ENCODE measurements around the gene GUCY1A1. TPM values are rescaled to one million over a fixed set of nuclear protein-coding genes. Genes with fewer than 3 reads are reported as not detected.
A peak's percentile ranks its signal among the peaks of the same experiment; 100 is the strongest.

Gene GUCY1A1
- total and polyA plus RNA-seq, 2 donors from 2014 or later: 6.9 to 64.6 TPM

DNA sequence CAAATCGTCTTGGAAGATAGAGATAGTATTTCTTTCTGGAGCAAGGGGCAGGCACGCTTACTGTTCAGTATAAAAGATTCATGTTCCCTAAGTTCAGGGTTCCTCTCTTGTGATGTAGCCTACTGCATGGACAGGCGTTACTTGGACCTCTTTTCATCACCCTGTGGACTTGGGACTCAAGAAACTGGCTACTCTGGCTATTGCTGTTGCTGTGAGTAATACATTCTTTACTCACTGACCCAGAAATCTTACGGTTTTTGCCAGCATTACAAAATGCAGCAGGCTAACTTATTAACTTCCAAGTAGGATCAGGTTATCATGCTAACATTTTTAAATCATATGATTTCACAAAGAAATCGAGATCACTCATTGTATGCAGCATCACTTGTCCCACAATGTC is 79.3 kb downstream of the GUCY1A1 start:
- FAIRE-seq (peak; percentile 72), DNase-seq (peak in 1 of 5 donors; percentile 53)
- peak overlapping the region; percentile 68 to 80 for H3K27ac ChIP-seq (ENCODE audit: low read depth in 2 of 2, low read length in 2 of 2)
- no peaks in the 10 kb centered on the region for H3K27me3 ChIP-seq (ENCODE audit: control insufficient read depth, insufficient read depth, low read length)
- no peaks in the 10 kb centered on the region for H3K36me3 ChIP-seq (ENCODE audit: control insufficient read depth in 2 of 3, insufficient read depth in 3 of 3, low read length in 3 of 3)
- peaks cover 0 to 18% (median 11%) of the 10 kb centered on the region in 3 donors for H3K4me1 ChIP-seq (ENCODE audit: control insufficient read depth in 2 of 3, insufficient read depth in 2 of 3, low read depth in 1 of 3, low read length in 3 of 3)
- no peak for TF ChIP-seq CTCF (IDR thresholded peaks at IDR 0.05; ENCODE audit: borderline replicate concordance, extremely low read depth, insufficient read depth)
- H3K9me3 ChIP-seq (ENCODE audit: control insufficient read depth in 2 of 3, insufficient read depth in 1 of 3, low read length in 3 of 3): no peaks in the 10 kb centered on the region
- intact Hi-C loops (cut with DNase I): no loop called here
- H3K4me3 ChIP-seq (ENCODE audit: low read length in 3 of 3): no peak overlapping the region
- no peak overlapping the region for H3K9ac ChIP-seq (ENCODE audit: low read length in 3 of 3)

DNA sequence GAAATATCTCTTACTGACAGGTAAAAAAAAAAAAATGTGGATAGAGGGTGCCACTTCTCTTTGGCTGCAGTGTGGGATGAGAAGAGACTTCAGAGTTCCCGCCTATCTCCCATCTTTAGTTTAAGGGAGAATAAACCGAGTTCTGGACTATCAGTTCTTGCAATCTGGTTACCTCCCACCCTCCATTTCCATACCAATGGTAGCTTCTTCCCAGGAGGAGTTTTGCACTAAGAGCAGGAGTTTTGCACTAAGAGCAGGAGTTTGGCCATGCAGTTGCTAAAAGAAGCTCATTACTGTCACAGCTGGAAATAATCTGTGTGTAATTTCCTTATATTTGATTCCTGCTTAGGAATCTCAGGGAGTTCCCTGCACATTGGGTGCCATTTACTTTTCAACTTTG is 81.4 kb downstream of the GUCY1A1 start:
- Histone ChIP-seq H3K27me3 (ENCODE audit: control insufficient read depth, insufficient read depth, low read length) (no peaks in the 10 kb centered on the region), H3K4me1 (ENCODE audit: control insufficient read depth in 2 of 3, insufficient read depth in 2 of 3, low read depth in 1 of 3, low read length in 3 of 3) (peaks cover 0 to 18% (median 11%) of the 10 kb centered on the region in 3 donors), H3K4me3 (ENCODE audit: low read length in 3 of 3) (no peak overlapping the region), H3K36me3 (ENCODE audit: control insufficient read depth in 2 of 3, insufficient read depth in 3 of 3, low read length in 3 of 3) (no peaks in the 10 kb centered on the region), H3K9me3 (ENCODE audit: control insufficient read depth in 2 of 3, insufficient read depth in 1 of 3, low read length in 3 of 3) (no peaks in the 10 kb centered on the region), H3K27ac (ENCODE audit: low read depth in 2 of 2, low read length in 2 of 2) (no peak overlapping the region), H3K9ac (ENCODE audit: low read length in 3 of 3) (no peak overlapping the region)
- no peak for TF ChIP-seq CTCF (IDR thresholded peaks at IDR 0.05; ENCODE audit: borderline replicate concordance, extremely low read depth, insufficient read depth)
- DNase-seq (no peak), FAIRE-seq (no peak)
- intact Hi-C loops (cut with DNase I): no loop called here

- no peak for FAIRE-seq
- TF ChIP-seq CTCF (IDR thresholded peaks at IDR 0.05; ENCODE audit: borderline replicate concordance, extremely low read depth, insufficient read depth): no peak
- H3K27ac ChIP-seq (ENCODE audit: low read depth in 2 of 2, low read length in 2 of 2): no peak overlapping the region
- no peaks in the 10 kb centered on the region for H3K36me3 ChIP-seq (ENCODE audit: control insufficient read depth in 2 of 3, insufficient read depth in 3 of 3, low read length in 3 of 3)
- no peaks in the 10 kb centered on the region for H3K27me3 ChIP-seq (ENCODE audit: control insufficient read depth, insufficient read depth, low read length)
- peaks cover 0 to 18% (median 11%) of the 10 kb centered on the region in 3 donors for H3K4me1 ChIP-seq (ENCODE audit: control insufficient read depth in 2 of 3, insufficient read depth in 2 of 3, low read depth in 1 of 3, low read length in 3 of 3)
- intact Hi-C loops (cut with DNase I): no loop called here
- H3K9me3 ChIP-seq (ENCODE audit: control insufficient read depth in 2 of 3, insufficient read depth in 1 of 3, low read length in 3 of 3): no peaks in the 10 kb centered on the region
- no peak overlapping the region for H3K9ac ChIP-seq (ENCODE audit: low read length in 3 of 3)
- DNase-seq: no peak
- H3K4me3 ChIP-seq (ENCODE audit: low read length in 3 of 3): no peak overlapping the region
These were observed 82.4 kb downstream of the GUCY1A1 start for GRCh38 chr4:155749041-155749440.

- intact Hi-C loops (cut with DNase I): no loop called here
- DNase-seq (no peak), FAIRE-seq (no peak)
- H3K9me3 ChIP-seq (ENCODE audit: control insufficient read depth in 2 of 3, insufficient read depth in 1 of 3, low read length in 3 of 3): no peaks in the 10 kb centered on the region
- no peak overlapping the region for H3K9ac ChIP-seq (ENCODE audit: low read length in 3 of 3)
- no peak for TF ChIP-seq CTCF (IDR thresholded peaks at IDR 0.05; ENCODE audit: borderline replicate concordance, extremely low read depth, insufficient read depth)
- H3K4me3 ChIP-seq (ENCODE audit: low read length in 3 of 3): no peak overlapping the region
- peaks cover 0 to 5% (median 3%) of the 10 kb centered on the region in 3 donors for H3K4me1 ChIP-seq (ENCODE audit: control insufficient read depth in 2 of 3, insufficient read depth in 2 of 3, low read depth in 1 of 3, low read length in 3 of 3)
- no peak overlapping the region for H3K27ac ChIP-seq (ENCODE audit: low read depth in 2 of 2, low read length in 2 of 2)
- H3K27me3 ChIP-seq (ENCODE audit: control insufficient read depth, insufficient read depth, low read length): no peaks in the 10 kb centered on the region
- no peaks in the 10 kb centered on the region for H3K36me3 ChIP-seq (ENCODE audit: control insufficient read depth in 2 of 3, insufficient read depth in 3 of 3, low read length in 3 of 3)
These were observed 84.9 kb downstream of the GUCY1A1 start for GRCh38 chr4:155751569-155751968.
